Measurements from ENCODE around the gene KREMEN2.

KREMEN2 gene

DNA sequence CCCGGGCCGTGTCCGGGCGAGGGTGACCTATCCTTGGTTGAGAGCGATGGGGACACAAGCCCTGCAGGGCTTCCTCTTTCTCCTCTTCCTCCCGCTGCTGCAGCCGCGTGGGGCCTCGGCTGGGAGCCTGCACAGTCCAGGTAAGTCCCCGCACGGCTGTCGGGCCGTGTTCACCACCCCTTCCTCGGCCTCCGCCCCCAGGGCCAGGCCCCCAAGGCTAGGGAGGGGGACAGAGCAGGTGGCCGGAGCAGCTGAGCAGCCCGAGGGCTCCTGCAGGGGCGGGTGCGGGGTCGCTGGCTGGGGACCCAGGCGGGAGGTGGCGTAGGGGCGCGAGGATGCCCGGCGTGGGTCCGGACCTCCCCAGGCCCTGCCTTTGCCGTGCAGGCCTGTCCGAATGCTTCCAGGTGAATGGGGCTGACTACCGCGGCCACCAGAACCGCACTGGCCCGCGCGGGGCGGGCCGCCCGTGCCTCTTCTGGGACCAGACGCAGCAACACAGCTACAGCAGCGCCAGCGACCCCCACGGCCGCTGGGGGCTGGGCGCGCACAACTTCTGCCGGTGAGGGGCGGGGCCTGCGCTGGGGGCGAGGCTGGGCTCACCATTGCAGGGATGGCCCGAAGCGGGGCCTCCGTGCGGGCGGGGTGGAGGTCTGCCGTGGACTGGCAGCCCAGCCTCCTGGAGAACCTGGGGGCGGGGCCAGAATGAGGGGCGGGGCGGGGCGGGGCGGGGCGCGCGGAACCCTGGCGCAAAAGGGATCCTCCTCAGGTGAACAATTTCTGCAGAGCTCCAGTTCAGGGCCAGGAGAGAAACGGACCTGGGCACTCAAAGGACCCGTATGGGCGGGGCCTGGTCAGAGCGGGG, 631 bp downstream of the KREMEN2 start:
- peak; percentile 91 for DNase-seq (ENCODE audit: low spot score)

DNA sequence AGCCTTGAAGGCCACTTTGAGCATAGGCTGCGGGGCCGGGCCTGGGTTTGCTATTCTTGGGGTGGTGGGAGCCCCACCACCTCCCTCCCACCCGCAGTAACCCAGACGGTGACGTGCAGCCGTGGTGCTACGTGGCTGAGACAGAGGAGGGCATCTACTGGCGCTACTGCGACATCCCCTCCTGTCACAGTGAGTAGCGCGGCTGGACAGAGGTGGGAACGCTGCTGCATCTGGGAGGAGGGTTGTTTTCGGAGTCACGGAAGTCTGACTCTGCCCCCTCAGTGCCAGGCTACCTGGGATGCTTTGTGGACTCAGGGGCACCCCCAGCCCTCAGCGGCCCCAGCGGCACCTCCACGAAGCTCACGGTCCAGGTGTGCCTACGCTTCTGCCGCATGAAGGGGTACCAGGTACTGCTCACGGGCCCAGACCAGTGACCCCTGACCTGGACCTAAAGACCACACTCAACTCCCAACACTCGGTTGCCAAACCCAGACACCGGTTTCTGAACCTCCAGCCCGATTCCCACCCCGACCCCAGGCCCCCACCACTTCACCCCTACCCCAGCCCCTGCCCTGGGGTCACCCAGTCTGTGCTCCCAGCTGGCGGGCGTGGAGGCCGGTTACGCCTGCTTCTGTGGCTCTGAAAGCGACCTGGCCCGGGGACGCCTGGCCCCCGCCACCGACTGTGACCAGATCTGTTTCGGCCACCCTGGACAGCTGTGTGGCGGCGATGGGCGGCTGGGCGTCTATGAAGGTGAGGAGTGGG, 2.1 kb downstream of the KREMEN2 start:
- DNase-seq (ENCODE audit: low spot score) = no peak

DNA sequence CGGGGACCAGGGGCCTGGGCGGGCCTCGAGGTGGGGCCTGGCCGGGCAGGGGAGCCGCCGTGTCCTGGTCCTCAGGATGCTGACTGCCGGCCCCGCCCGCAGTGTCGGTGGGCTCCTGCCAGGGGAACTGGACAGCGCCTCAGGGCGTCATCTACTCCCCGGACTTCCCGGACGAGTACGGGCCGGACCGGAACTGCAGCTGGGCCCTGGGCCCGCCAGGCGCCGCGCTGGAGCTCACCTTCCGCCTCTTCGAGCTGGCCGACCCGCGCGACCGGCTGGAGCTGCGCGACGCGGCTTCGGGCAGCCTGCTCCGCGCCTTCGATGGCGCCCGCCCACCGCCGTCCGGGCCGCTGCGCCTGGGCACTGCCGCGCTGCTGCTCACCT, 2.7 kb downstream of the KREMEN2 start:
- DNase-seq (ENCODE audit: low spot score) = no peak

- no peak for DNase-seq (ENCODE audit: low spot score)
These were observed 3.1 kb downstream of the KREMEN2 start for GRCh38 chr16:2967211-2967631.

GRCh38 chr16:2967721-2968161, 3.7 kb downstream of the KREMEN2 start:
- DNase-seq (ENCODE audit: low spot score) = no peak

- DNase-seq (ENCODE audit: low spot score) = no peak
These were observed 4.3 kb downstream of the KREMEN2 start for GRCh38 chr16:2968368-2968737.

GRCh38 chr16:2968738-2969544, 4.9 kb downstream of the KREMEN2 start, which contains the start of gene PAQR4:
PAQR4 (plus strand) TSS chr16:2969348; CDS start chr16:2969675, 327 bp downstream.
- peak; percentile 92 for DNase-seq (ENCODE audit: low spot score)

- DNase-seq (ENCODE audit: low spot score) = peak; percentile 85
These were observed 5.8 kb downstream of the KREMEN2 start for GRCh38 chr16:2969545-2970521.

DNA sequence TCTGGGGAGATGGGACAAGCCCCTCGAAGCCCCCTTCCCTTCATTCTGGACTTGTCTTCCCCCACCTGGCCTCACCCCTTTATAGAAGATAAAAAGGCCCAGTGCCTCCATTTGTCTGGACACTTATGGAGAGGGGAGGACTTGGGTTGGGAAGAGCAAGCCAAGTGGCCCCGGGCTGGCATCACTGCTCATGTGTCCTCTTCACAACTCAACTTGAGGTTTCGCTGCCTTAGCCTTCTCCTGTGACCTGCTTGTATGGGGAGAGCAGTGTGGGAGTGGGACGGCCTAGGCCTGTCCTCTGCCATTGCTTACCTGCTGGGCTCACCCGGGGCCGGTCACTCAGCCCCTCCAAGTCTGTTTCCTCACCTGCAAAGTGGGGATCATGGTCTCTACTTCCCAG, 6.5 kb downstream of the KREMEN2 start:
- DNase-seq (ENCODE audit: low spot score) = no peak

DNA sequence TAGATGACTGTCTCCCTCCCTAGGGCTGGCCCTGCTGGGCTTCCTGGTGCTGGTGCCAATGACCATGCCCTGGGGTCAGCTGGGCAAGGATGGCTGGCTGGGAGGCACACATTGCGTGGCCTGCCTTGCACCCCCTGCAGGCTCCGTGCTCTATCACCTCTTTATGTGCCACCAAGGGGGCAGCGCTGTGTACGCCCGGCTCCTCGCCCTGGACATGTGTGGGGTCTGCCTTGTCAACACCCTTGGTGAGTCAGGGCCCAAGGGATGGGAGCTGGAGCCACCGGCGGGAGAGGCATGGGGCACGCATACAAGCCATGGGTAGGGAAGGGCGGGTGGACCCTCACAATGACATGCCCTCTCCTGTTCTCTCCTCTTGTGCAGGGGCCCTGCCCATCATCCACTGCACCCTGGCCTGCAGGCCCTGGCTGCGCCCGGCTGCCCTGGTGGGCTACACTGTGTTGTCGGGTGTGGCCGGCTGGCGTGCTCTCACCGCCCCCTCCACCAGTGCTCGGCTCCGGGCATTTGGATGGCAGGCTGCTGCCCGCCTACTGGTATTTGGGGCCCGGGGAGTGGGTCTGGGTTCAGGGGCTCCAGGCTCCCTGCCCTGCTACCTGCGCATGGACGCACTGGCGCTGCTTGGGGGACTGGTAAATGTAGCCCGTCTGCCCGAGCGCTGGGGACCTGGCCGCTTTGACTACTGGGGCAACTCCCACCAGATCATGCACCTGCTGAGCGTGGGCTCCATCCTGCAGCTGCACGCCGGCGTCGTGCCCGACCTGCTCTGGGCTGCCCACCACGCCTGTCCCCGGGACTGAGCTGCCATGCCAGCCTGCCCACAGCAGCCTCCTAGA, 7.3 kb downstream of the KREMEN2 start:
- no peak for DNase-seq (ENCODE audit: low spot score)

DNA sequence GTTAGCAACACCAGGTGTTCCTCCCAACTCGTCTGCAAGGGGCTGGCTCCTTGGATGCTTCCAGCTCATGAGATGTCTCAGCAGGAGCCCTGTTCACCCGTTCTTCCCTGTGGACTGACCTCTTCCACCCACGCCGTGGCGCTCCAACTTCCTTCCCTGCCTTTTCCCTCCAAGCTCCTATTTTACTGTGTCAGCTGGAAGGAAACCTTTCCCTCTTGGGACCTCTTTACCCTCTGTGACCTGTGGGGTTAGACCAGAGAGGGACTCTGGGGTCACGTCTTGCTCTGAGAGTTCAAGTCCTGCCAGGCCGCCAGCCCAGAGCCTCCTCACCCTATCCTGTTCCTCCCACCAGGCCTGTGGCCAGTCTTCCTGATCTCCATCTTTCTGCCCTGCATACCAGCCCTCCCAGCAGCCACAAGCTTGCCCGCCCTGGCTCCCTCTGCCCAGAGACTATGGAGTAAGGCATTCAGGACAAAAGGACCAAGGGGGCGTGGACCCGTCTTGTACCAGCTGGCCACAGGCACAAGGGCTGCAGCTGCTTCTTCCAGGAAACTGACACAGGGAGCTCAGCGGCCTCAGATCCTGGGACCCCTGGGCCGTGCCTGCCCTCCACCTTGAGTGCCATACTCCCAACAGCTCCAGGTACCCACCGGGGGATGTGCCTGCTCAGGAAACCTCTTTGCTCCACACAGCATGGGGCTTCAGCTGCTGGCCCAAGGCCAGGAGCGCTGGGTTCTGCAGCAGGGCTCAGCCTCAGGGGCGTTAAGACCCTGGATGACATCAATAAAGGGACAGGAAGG, 8.1 kb downstream of the KREMEN2 start:
- DNase-seq (ENCODE audit: low spot score) = no peak

DNA sequence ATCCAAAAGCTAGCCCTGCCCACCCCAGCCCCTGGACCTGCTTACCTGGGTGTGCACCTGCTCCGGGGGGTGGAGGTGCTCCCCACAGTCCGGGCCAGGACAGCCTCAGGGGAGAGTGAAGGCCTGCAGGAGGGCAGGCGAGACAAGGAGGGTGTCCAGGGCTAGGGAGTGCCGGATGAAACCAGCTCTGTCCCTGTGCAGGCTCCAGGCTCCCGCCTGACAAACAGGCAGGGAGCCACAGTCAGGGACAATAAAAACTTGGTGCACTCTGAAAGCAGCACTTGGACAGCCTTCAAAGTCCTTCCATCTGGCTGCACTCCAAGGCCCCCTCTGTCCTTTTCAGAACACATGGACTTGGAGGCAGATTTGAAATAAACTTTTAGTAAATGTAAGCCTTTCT, 9.0 kb downstream of the KREMEN2 start:
- DNase-seq (ENCODE audit: low spot score) = no peak

- no peak for DNase-seq (ENCODE audit: low spot score)
These were observed 9.7 kb downstream of the KREMEN2 start for GRCh38 chr16:2973605-2974318.

DNA sequence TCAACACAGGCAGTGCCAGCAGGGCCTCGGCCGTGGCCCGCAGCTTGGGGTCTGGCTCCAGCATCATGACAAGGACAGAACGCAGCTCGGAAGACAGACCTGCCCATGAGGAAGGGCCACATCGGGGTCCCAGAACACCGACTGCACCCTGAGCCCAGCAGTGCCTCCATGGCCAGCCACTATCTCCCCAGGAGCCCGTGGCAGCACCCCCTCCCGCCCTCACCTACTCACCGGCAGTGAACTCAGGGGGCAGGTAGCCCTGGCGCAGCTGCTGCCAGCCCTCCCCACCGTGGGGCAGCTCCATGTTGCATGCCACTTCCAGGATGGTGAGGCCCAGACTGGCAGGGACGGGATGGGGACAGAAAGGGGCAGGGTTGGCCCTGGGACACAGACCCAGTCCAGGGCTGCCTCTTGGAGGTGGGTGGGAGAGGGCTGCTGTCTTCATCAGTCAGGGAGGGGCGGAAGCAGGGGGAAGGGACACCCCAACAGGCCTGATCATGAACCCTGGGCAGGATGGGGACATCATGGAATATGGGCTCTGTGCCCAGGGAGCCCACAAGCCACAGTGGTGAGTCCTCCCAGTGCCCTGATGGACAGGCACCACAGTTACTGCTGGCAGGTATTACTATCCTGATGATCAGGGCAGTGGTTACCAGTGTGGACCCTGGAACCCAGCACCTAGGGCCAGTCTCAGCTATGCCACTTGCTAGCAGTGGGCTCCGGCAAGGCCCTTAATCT, 10.4 kb downstream of the KREMEN2 start:
- no peak for DNase-seq (ENCODE audit: low spot score)

DNA sequence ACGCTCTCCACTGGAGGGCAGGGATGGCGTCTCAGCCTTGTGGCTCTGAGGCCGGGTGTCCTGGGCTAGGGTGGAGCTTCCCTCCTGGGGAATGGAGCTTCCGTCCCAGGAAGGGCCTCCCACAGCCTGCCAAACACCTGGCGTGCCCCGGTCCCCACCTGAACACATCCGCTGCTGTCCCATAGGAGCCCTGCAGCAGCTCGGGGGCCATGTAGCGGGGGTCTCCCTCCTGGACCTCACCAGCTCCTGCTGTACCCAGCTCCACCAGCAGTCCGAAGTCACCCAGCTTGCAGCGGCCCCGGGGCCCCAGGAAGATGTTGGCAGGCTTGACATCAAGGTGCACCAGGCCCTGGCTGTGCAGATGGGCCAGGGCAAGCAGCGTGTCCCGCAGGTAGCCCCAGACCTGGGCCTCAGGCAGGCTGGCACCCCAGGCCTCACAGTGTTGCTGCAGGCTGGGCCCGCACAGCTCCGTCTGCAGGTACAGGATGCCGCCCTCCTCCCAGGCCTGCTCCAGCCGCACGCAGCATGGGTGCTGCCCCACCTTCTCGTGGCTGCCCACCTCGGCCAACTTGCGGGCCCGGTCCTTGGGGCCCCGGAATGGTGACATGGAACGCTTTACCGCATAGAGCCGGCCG, 11.2 kb downstream of the KREMEN2 start:
- no peak for DNase-seq (ENCODE audit: low spot score)

DNA sequence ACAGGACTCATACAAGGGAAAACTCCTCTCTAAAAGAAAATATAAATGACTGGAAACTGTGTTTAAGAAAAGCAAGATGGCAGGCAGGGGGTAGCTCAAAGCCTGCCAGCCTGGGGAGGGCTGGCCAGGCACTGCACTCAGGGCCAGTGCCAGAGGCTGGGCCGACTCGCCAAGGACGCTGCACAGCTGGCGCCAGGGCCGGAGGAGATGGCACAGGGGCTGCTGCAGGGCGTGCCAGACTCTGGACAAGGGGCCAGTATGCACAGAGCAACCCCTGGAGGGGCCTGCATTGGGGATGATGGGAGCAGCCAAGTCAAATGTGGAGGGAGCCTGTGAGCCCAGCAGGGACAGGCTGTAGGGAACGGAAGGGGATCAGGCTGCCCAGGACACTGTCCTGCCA, 12.1 kb downstream of the KREMEN2 start:
- DNase-seq (ENCODE audit: low spot score) = no peak

DNA sequence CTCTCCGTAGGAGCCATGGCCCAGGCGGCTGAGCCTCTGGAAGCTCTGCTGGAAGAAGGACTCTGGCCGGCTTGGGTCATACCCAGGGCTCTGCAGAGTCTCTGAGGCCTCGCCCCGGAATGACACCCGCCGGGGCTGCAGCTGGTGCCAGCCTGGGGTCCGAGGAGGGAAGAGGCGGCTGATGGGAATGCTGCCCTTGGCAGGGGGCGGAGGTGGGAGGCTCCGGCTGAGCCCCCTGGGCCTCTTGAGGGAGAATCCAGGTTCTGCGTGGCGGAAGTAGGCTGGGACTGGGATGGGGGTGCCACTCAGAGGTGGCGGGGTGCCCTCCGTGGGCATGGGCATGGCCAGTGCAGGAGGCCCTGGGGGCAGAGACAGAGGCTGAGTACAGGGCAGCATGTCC, 12.6 kb downstream of the KREMEN2 start:
- DNase-seq (ENCODE audit: low spot score) = no peak

GRCh38 chr16:2977440-2977839, 13.4 kb downstream of the KREMEN2 start:
- DNase-seq (ENCODE audit: low spot score) = no peak

All from D341Med (cell line).